Subcutaneous adipose tissue (tissue), 4 donors: ENCODE data around the gene KCNMA1. TPM values are rescaled to one million over a fixed set of nuclear protein-coding genes. Genes with fewer than 3 reads are reported as not detected.

Source experiments
- CTCF ChIP-seq: fragments of 450-650 bp; IDR thresholded peaks from one replicate; pipeline ENCODE4 v1.5.1; 2016; ENCODE audit warnings: low read depth, mild to moderate bottlenecking, control low read depth, antibody characterized with exemption, moderate library complexity
- total RNA-seq, 4 donors: library from RNA; depleted of rRNA; stranded (reverse); fragments of >200 nt; gene quantifications; one replicate each; pipeline ENCODE4 v1.1.0, GENCODE V29; 2016

Gene KCNMA1
- total RNA-seq, 4 donors from 2014 or later: 10.3 to 91.5 (median 23.8) TPM

- TF ChIP-seq CTCF: no peak
These were observed 654.9 kb downstream of the KCNMA1 start for GRCh38 chr10:76982671-76983070.

GRCh38 chr10:76981251-76981650 lies 656.4 kb downstream of the KCNMA1 start:
- no peak for TF ChIP-seq CTCF

GRCh38 chr10:76977901-76978300 lies 659.7 kb downstream of the KCNMA1 start:
- TF ChIP-seq CTCF: no peak

GRCh38 chr10:76977046-76977445 lies 660.6 kb downstream of the KCNMA1 start:
- TF ChIP-seq CTCF: no peak

- no peak for TF ChIP-seq CTCF
These were observed 661.5 kb downstream of the KCNMA1 start for GRCh38 chr10:76976142-76976541.

- TF ChIP-seq CTCF: no peak
These were observed 662.5 kb downstream of the KCNMA1 start for GRCh38 chr10:76975126-76975525.

GRCh38 chr10:76974017-76974691 lies 663.5 kb downstream of the KCNMA1 start:
- no peak for TF ChIP-seq CTCF
